NCI-H2081 (cell line): ENCODE measurements around the gene EXOSC5.
"Not testable (repeated sequence)": the region's sequence is repeated elsewhere in the genome, so short reads cannot be mapped to it uniquely, and the experiment has no call there.

Experiments used
- DNase-seq, 2 experiments: peaks; one replicate each; lab custom pipeline; 2025; lab: John Stamatoyannopoulos, UW

The EXOSC5 gene

GRCh38 chr19:41397086-41398049 lies at the start of gene EXOSC5, which contains the start of gene BCKDHA:
Gene EXOSC5, minus strand, starts transcription at chr19:41397359. Its CDS starts 31 bp downstream, at chr19:41397328.
Gene BCKDHA, plus strand, starts transcription at chr19:41397818. Its CDS starts 10 bp downstream, at chr19:41397828.
- DNase-seq: peak; percentile 99

- DNase-seq: no peak
These were observed 48.4 kb upstream of the EXOSC5 start for GRCh38 chr19:41445575-41445974.

DNA sequence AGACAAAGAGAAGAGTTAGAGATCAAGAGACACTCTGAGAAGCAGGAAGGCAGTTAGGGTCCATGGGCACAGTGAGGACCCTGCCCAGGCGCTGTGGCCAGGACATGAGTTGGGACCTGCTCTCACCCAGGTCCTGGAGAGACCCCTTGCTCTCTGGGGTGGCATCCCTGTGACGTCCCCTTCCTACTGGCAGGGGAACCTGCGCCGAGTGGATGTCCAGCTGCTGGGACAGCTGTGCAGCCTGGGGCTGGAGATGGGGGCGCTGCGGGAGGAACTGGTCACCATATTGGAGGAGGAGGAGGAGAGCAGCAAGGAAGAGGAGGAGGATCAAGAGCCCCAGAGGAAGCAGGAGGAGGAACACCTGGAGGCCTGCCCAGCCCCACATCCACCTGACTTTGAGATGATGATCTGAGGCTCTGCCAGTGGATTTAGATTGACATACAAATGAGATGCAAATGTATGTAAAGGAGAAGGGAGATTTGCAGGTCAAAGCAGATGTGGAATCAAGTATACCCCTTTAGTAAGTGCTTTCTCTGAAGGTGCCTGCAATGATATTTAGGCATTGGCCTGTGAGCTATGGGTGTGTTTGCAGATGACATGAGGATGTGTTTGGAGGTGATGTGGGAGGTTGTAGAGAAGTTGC lies 46.8 kb upstream of the EXOSC5 start:
- no peak for DNase-seq

- no peak for DNase-seq
These were observed 45.6 kb upstream of the EXOSC5 start, which contains the start of gene ERICH4 for GRCh38 chr19:41442473-41443355. Gene ERICH4, plus strand, starts transcription at chr19:41443156. Its CDS starts 14 bp downstream, at chr19:41443170.

GRCh38 chr19:41441321-41441945 lies 44.3 kb upstream of the EXOSC5 start:
- DNase-seq: no peak

DNA sequence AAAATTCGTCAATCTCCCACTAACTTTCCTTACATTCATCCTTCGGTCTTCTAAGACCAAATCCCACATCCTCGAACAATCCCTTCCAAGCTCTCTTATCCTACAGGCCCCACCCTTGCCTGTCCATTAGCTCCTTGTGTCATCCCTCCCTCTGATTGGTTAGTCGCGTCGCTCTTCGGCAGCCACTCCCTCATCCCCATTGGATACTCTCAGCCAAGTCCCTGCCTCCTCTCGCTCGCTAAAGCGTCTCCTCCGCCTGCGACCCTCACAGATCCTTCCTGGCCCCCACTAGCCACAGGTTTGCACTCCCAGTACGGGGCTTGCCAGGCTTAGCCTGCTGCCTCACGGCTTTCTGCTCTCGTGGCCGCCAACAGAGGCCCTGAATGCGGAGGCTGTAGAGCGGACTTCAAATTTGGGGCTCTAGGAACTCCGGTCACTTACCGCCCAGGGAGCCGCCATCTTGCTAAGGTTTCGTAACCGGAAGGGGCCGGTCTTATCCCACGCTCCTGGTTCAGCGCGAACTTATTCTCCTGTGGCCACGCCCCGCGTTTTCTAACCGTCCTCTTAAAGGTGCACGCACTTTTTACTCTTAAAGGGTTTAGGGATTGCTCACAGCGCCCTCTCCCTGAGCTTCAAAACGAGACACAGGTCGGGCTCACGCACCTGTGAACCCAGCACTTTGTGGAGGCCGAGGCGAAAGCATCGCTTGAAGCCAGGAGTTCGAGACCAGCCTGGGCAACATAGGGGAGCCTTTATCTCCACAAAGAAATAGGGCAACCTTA lies 42.5 kb upstream of the EXOSC5 start, which contains the start of gene DMAC2:
DMAC2 (minus strand) TSS at position 472 of the 782 bp plus-strand sequence; CDS start at position 459, 13 bp downstream.
- DNase-seq: peak; percentile 99

DNA sequence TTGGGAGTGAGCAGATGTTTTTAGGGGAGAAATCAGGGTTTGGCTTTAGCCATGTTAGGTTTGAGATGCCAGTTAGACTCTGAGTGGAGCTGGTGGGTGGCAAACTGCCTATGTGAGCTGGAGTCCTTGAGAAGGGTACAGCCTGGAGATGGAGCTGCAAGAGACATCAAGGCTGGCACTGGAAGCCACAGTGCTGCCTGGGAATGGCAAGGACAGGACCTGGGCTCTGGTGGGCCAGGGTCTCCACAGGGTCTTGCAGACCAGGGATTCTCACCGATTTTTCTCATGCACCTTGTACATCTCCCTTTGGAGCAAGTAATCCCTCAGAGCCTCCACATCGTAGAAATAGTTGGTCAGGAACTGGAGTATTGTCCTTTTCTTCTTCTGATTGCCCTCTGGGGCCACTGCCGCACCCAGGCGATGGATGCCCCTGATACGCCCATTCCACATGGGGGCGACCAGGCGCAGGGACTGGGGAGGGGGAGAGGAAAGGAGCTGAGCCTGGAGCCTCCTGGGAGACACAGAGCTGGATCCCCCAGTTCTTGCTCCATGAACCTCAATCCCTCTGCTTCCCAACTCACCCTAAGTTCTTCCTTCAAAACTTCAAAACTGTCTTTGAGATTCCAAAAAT lies 40.9 kb upstream of the EXOSC5 start:
- no peak for DNase-seq

DNA sequence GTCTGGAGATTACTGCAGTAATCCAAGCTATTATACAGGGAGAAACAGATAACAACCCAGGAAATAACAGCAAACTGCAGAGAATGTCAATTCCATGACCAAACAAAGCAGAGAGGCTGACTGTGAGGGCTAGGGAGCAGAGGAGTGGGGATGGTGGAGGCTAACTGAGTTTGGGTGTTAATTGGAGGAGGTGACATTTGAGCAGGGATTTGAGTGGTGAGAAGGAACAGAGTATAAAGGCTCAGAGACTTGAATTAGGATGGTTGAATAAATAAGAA lies 39.5 kb upstream of the EXOSC5 start:
- DNase-seq: no peak

GRCh38 chr19:41435936-41436673 lies 38.9 kb upstream of the EXOSC5 start:
- no peak for DNase-seq

DNA sequence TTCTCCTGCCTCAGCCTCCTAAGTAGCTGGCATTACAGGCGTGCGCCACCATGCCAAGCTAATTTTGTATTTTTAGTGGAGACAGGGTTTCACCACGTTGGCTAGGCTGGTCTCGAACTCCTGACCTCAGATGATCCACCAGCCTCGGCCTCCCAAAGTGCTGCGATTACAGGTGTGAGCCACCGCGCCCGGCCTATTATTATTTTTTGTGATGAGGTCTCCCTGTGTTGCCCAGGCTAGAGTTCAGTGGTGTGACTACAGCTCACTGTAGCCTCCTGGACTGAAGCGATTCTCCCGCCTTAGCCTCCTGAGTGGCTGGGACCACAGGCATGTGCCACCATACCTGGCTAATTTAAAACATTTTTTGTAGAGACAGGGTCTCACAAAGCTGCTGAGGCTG lies 38.2 kb upstream of the EXOSC5 start:
- DNase-seq: not testable (repeated sequence)

DNA sequence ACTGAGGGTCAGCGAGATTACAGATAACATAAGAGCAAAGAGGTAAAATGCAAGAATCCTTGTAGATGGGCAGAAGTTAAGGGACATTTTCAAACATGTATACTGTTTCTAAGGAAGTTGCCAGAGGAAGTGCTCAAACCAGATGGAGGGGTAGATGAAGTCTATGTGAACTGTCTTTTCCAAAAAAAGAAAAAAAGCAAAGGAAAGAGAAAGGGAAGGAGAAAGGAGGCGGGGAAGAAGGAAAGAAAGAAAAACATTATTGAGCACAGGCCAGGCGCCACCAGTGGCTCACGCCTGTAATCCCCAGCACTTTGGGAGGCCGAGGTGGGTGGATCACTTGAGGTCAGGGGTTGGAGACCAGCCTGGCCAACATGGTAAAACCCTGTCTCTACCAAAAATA lies 37.3 kb upstream of the EXOSC5 start:
- DNase-seq: no peak

GRCh38 chr19:41433171-41433570 lies 36.0 kb upstream of the EXOSC5 start:
- no peak for DNase-seq

DNA sequence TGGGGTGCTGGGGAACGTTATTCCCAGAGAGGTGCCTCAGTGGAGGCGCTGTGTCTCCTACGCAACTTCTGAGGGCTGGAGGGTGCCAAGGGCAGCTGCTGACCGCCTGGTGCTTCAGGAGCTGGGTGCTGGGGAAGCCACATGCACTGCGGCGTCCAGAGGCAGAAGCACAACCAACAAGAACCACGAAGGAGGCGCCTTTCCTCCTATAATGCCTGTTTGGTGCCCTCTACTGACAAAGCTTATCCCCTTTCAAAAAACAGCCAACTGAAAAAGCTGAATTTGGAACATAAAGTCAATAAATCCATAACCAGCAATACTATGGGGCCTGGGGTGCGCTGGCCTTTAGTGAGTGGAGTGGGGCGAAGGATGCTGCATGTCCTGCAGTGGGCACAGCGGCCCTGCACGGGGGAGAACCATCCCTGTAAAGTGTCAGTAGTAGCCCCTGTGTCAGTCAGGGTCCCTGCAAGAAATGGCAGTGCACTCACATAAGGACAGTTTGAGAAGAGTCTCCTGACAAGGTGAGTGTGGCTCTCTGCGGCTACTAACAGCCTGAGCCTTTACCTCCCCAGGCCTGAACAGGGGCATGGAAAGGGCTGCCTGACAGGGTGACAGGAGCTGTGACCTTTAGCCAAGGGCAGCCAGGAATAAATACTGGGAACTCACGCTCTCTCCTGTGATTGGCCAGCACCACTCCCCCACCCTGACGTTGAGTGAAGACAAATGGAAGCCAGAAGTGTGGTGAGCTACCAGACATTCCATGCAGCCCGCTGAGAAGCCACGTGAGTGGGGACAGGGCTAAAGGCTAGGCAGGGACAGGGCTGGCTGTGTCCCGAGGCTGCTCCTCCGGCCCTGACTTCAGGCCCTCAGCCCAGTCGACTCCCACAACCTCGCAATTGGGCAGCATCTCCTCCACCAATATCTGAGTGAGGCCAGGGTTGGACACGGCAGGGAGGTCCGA lies 34.5 kb upstream of the EXOSC5 start:
- no peak for DNase-seq

GRCh38 chr19:41430922-41431321 lies 33.8 kb upstream of the EXOSC5 start:
- DNase-seq: no peak

GRCh38 chr19:41428481-41428859 lies 31.3 kb upstream of the EXOSC5 start:
- DNase-seq: no peak

- no peak for DNase-seq
These were observed 30.7 kb upstream of the EXOSC5 start for GRCh38 chr19:41427647-41428480.

DNA sequence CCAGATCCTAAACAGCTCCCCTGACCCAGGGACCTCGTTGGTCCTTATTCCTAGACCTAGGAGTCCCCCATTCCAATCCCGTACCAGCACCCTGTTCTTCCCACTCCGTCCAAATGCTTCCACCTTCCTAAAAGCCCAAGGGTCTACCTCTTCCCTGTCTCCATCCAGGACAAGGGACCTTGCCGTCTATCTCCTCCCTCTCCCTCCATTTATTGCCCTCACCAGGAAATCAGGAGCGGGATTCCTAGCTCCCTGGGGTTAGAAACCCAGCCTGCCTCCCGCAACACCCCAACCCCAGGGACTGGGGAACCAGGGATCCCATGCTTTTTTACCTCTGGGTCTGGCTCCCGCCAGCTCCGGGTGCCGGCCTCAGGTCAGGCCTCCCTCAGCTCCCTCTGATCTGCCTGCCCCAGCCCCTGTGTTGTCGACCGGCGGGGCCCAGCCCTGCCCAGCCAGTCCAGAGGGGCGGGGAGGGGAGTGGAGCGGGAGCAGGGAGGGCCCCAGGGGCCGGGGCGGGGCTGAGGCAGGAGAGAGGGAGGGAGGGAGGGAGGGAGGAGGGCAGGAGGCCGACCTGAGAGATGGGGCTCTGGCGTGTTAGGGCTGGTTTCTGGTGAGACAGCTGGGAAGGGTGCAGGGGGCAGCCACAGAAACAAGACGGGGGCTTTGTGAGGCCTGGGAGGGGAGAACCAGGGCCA lies 29.9 kb upstream of the EXOSC5 start, which contains the start of gene B3GNT8:
B3GNT8 (minus strand) TSS at position 423 of the 695 bp plus-strand sequence. CDS start 596 bp downstream, outside the sequence.
- DNase-seq: no peak
